Thyroid gland (tissue), 4 donors: Measurements from ENCODE around the gene PDGFC. TPM values are rescaled to one million over a fixed set of nuclear protein-coding genes. Genes with fewer than 3 reads are reported as not detected.
A peak's percentile ranks its signal among the peaks of the same experiment; 100 is the strongest.
"Not testable (repeated sequence)": the region's sequence is repeated elsewhere in the genome, so short reads cannot be mapped to it uniquely, and the experiment has no call there.

Experiments
- DNase-seq, 2 donors: peaks; one replicate each; pipeline ENCODE4 v3.0.0-alpha.2; 2019
- H3K27ac ChIP-seq, 3 donors: fragments of 200-600 bp; sonication (generic); 1 replicate in 2 of 3; 2 replicates in 1 of 3; pipeline ENCODE4 v1.5.1; 2016 to 2019; ENCODE audit warnings: mild to moderate bottlenecking in 1 of 3, moderate library complexity in 1 of 3
- H3K27me3 ChIP-seq: fragments of 200-600 bp; sonication (generic); one replicate; pipeline ENCODE4 v1.5.1; 2019
- H3K36me3 ChIP-seq, 2 donors: fragments of 200-600 bp; sonication (generic); one replicate each; pipeline ENCODE4 v1.5.1; 2016 to 2019
- H3K4me1 ChIP-seq, 2 donors: fragments of 200-600 bp; sonication (generic); one replicate each; pipeline ENCODE4 v1.5.1; 2017 to 2019
- H3K4me3 ChIP-seq, 3 donors: fragments of 200-600 bp; sonication (generic); replicated peaks in 1 of 3; 1 replicate in 2 of 3; 2 replicates in 1 of 3; pipeline ENCODE4 v1.5.1; 2016; ENCODE audit warnings: mild to moderate bottlenecking in 1 of 3
- H3K9me3 ChIP-seq: fragments of 200-600 bp; sonication (generic); one replicate; pipeline ENCODE4 v1.5.1; 2017
- POLR2A ChIP-seq, 2 donors: fragments of 450-650 bp; IDR thresholded peaks; one replicate each; pipeline ENCODE4 v1.6.1; 2017; ENCODE audit warnings: antibody characterized with exemption in 2 of 2, mild to moderate bottlenecking in 2 of 2, moderate library complexity in 1 of 2
- WGBS, 2 donors: methylation state at CpG; one replicate each; pipeline ENCODE4 v1.1.5; 2017; 5-methylcytosine and 5-hydroxymethylcytosine counted together
- intact Hi-C: fragments of 100-400 bp; cut with DNase I; formaldehyde crosslinking; loops from one replicate; pipeline ENCODE4 v1.15.1; 2023
- total RNA-seq, 4 donors: library from RNA; depleted of rRNA; stranded (reverse); fragments of >200 nt; gene quantifications; one replicate each; pipeline ENCODE4 v1.2.3, GENCODE V29; 2016
- TF ChIP-seq, protein P1 (sequence below), 6 experiments: fragments of 200-600 bp in 3 of 6; fragments of 450-650 bp in 3 of 6; sonication (generic) in 3 of 6; IDR thresholded peaks; one replicate each; pipeline ENCODE4 v1.5.1; 2016 to 2019; ENCODE audit warnings: antibody characterized with exemption in 6 of 6, mild to moderate bottlenecking in 2 of 6, inconsistent platforms in 1 of 6, moderate library complexity in 1 of 6

PDGFC gene
- total RNA-seq, 4 donors from 2014 or later = 28.9 to 34.6 (median 29.9) TPM

DNA sequence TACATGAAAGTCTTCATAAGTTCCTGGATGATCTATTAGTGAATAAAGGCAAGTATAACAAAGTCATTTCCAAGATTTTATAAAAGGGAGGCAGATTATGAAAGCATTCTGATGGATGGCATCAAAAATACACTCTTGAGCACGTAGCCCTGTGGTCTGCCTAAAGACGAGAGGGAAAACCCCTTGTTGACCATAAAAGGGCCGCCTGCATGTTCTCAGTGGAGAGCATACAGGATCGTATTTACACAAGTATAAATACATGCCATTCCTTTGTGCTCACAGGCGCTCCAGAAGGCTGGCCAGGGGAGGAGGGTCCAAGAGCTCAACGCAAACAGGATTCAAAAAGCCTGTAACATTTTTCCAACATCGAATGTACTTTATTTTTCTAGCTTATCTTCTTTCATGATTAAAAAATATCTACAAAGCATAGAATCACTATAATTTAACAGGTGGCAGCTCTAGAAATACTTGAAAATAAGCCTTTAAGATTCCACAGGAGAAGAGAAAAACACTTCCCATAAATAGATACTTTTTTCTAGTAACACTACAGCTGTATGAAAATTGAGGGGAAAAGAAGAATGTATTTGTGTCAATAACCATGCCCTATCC, 29.6 kb downstream of the PDGFC start:
- no peaks in the 10 kb centered on the region for H3K36me3 ChIP-seq
- DNase-seq = peak; percentile 61 to 69
- no peaks in the 10 kb centered on the region for H3K27me3 ChIP-seq
- H3K4me1 ChIP-seq = peaks cover 20 to 46% of the 10 kb centered on the region in 2 donors
- intact Hi-C loops = no loop called here
- H3K9me3 ChIP-seq = no peaks in the 10 kb centered on the region
- peak overlapping the region; percentile 9 to 43 (median 34) for H3K27ac ChIP-seq
- H3K4me3 ChIP-seq = no peak overlapping the region
- TF ChIP-seq, protein P1, sequence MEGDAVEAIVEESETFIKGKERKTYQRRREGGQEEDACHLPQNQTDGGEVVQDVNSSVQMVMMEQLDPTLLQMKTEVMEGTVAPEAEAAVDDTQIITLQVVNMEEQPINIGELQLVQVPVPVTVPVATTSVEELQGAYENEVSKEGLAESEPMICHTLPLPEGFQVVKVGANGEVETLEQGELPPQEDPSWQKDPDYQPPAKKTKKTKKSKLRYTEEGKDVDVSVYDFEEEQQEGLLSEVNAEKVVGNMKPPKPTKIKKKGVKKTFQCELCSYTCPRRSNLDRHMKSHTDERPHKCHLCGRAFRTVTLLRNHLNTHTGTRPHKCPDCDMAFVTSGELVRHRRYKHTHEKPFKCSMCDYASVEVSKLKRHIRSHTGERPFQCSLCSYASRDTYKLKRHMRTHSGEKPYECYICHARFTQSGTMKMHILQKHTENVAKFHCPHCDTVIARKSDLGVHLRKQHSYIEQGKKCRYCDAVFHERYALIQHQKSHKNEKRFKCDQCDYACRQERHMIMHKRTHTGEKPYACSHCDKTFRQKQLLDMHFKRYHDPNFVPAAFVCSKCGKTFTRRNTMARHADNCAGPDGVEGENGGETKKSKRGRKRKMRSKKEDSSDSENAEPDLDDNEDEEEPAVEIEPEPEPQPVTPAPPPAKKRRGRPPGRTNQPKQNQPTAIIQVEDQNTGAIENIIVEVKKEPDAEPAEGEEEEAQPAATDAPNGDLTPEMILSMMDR (IDR thresholded peaks at IDR 0.05) = no peak
- TF ChIP-seq POLR2A (IDR thresholded peaks at IDR 0.05) = peak in 1 of 2 donors; percentile 43
- WGBS, 2 donors = 8 to 18% methylated on average over 7 of the region's 7 CpGs

DNA sequence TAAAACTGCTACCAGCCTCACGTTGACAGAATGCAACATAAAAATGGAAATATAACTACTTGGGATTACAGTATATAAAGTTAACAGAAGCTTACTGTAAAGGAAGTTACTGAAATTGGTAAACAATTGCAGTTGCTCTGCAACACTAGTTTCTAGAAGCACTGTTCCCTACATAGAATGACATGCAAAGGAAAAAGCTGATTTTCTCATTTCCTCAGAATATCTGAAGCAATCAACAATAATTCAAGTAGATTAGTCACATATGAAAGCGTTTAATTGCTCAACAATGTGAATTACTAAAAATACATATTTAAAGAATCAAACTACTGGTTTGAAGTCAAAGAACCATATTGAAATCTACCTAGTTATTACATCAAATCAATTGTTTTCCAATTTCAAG, 31.8 kb downstream of the PDGFC start:
- Histone ChIP-seq H3K9me3 (no peaks in the 10 kb centered on the region), H3K4me1 (peaks cover 8 to 30% of the 10 kb centered on the region in 2 donors), H3K36me3 (no peaks in the 10 kb centered on the region), H3K27ac (no peak overlapping the region), H3K27me3 (no peaks in the 10 kb centered on the region), H3K4me3 (no peak overlapping the region)
- TF ChIP-seq, protein P1 (IDR thresholded peaks at IDR 0.05) = no peak
- no peak for TF ChIP-seq POLR2A (IDR thresholded peaks at IDR 0.05)
- WGBS, 2 donors = 84 to 85% methylated on average over 2 of the region's 2 CpGs
- intact Hi-C loops = no loop called here
- no peak for DNase-seq

DNA sequence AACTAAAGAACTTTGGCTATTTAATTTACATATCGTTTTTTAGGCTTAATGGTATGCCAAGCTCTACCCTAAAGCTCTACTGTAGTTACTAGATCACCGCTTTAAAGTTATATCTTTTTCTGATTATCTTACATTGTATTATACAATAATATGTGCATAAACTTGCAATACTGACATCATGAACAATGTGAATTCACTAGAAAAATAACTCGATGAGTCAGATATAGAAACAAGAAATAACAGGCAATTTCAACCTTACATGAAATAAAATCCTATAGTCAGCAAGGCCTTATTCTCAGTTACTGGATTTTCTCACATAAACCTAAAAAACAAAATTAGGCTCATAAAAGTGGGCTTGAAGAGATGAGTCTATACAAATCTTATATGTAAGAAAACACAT, 32.5 kb downstream of the PDGFC start:
- Histone ChIP-seq H3K27ac (no peak overlapping the region), H3K27me3 (no peaks in the 10 kb centered on the region), H3K9me3 (no peaks in the 10 kb centered on the region), H3K4me1 (peaks cover 8 to 26% of the 10 kb centered on the region in 2 donors), H3K4me3 (no peak overlapping the region), H3K36me3 (no peaks in the 10 kb centered on the region)
- intact Hi-C loops = no loop called here
- TF ChIP-seq POLR2A (IDR thresholded peaks at IDR 0.05) = no peak
- TF ChIP-seq, protein P1 (IDR thresholded peaks at IDR 0.05) = no peak
- DNase-seq = no peak
- 94 to 96% methylated on average over 3 of the region's 3 CpGs for WGBS, 2 donors

DNA sequence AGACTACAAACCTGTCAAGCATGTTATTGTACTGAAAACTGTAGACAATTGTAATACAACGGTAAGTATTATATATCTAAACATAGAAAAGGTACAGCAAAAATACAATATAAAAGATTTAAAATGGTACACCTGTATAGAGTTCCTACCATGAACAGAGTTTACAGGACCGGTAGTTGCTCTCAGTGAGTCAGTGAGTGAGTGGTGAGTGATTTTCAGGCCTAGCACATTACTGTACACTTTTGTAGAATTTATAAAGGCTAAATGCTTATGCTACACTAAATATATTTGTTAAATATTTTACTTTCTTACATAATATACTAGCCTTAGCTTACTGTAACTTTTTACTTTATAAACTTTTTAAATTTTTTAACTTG, 37.4 kb downstream of the PDGFC start:
- Histone ChIP-seq H3K4me1 (peaks cover 0 to 15% of the 10 kb centered on the region in 2 donors), H3K4me3 (no peak overlapping the region), H3K27ac (no peak overlapping the region), H3K9me3 (no peaks in the 10 kb centered on the region), H3K36me3 (no peaks in the 10 kb centered on the region), H3K27me3 (no peaks in the 10 kb centered on the region)
- no peak for TF ChIP-seq POLR2A (IDR thresholded peaks at IDR 0.05)
- TF ChIP-seq, protein P1 (IDR thresholded peaks at IDR 0.05) = no peak
- intact Hi-C loops = no loop called here
- WGBS, 2 donors = 57 to 65% methylated on average over 2 of the region's 2 CpGs
- no peak for DNase-seq

DNA sequence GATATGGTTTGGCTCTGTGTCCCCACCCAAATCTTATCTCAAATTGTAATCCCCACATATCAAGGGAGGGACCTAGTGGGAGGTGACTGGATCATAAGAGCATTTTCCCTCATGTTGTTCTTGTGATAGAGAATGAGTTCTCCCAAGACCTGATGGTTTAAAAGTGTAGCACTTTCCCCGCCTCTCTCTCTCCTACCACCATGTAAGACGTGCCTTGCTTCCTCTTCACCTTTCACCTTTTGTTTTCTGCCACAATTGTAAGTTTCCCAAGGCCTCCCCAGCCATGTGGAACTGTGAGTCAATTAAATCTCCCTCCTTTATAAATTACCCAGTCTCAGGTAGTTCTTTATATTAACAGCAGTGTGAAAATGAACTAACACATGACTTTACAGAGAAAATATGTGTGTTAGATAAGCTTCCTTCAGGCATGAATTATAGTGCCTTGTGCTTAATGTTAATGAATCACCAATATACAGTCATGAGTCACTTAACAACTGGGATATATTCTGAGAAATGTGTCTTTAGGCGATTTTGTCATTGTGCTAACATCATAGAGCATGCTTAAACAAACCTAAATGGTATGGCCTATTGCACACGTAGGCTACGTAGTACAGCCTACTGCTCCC, 37.9 kb downstream of the PDGFC start:
- no peak for DNase-seq
- H3K4me1 ChIP-seq = peaks cover 0 to 15% of the 10 kb centered on the region in 2 donors
- no peak overlapping the region for H3K27ac ChIP-seq
- TF ChIP-seq POLR2A (IDR thresholded peaks at IDR 0.05) = no peak
- TF ChIP-seq, protein P1 (IDR thresholded peaks at IDR 0.05) = no peak
- intact Hi-C loops = no loop called here
- H3K27me3 ChIP-seq = no peaks in the 10 kb centered on the region
- H3K36me3 ChIP-seq = no peaks in the 10 kb centered on the region
- H3K9me3 ChIP-seq = no peaks in the 10 kb centered on the region
- WGBS, 2 donors = 57 to 71% methylated on average over 5 of the region's 5 CpGs
- H3K4me3 ChIP-seq = no peak overlapping the region

DNA sequence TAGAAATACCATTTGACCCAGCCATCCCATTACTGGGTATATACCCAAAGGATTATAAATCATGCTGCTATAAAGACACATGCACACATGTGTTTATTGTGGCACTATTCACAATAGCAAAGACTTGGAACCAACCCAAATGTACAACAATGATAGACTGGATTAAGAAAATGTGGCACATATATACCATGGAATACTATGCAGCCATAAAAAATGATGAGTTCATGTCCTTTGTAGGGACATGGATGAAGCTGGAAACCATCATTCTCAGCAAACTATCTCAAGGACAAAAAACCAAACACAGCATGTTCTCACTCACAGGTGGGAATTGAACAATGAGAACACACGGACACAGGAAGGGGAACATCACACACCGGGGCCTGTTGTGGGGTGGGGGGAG, 39.2 kb downstream of the PDGFC start:
- intact Hi-C loops, H3K9me3 ChIP-seq, H3K4me3 ChIP-seq, H3K36me3 ChIP-seq, DNase-seq, H3K27me3 ChIP-seq, H3K27ac ChIP-seq: not testable (repeated sequence)
- WGBS, 2 donors = 87 to 100% methylated on average over 2 of the region's 2 CpGs
- peaks cover 0 to 15% of the 10 kb centered on the region in 2 donors for H3K4me1 ChIP-seq
